Large intestine (tissue), 3 donors: ENCODE measurements around the gene ARNT2. TPM values are rescaled to one million over a fixed set of nuclear protein-coding genes. Genes with fewer than 3 reads are reported as not detected.

ENCODE experiments used
- DNase-seq, 2 donors: peaks; one replicate each; pipeline versions ENCODE4 v3.0.0 to v3.0.0-alpha.2; 2013
- H3K27ac ChIP-seq: one replicate; pipeline ENCODE4 v1.5.1; 2013; ENCODE audit warnings: low read length
- H3K27me3 ChIP-seq: 2 replicates; pipeline ENCODE4 v1.6.1; 2013; ENCODE audit warnings: low read length; ENCODE audit not compliant: control insufficient read depth, insufficient read depth
- H3K36me3 ChIP-seq: 2 replicates; pipeline ENCODE4 v1.6.1; 2013; ENCODE audit warnings: low read length; ENCODE audit not compliant: control insufficient read depth, insufficient read depth
- H3K4me1 ChIP-seq: one replicate; pipeline ENCODE4 v1.6.1; 2013; ENCODE audit warnings: low read length; ENCODE audit not compliant: control insufficient read depth, insufficient read depth
- H3K4me3 ChIP-seq: one replicate; pipeline ENCODE4 v1.5.1; 2013; ENCODE audit warnings: low read length
- H3K9me3 ChIP-seq: one replicate; pipeline ENCODE4 v1.6.1; 2013; ENCODE audit warnings: mild to moderate bottlenecking, low read depth, low read length, moderate library complexity; ENCODE audit not compliant: control insufficient read depth
- WGBS: methylation state at CpG from one replicate; pipeline ENCODE4 v1.1.5; 2013; ENCODE audit warnings: low lambda C conversion rate; ENCODE audit not compliant: insufficient coverage; 5-methylcytosine and 5-hydroxymethylcytosine counted together
- polyA plus RNA-seq: library from polyadenylated mRNA; unstranded; fragments of 120-200 nt; gene quantifications from one replicate; pipeline ENCODE4 v1.2.1, GENCODE V29; 2013

The ARNT2 gene
- polyA plus RNA-seq, 1 donor = 8.0 TPM

DNA sequence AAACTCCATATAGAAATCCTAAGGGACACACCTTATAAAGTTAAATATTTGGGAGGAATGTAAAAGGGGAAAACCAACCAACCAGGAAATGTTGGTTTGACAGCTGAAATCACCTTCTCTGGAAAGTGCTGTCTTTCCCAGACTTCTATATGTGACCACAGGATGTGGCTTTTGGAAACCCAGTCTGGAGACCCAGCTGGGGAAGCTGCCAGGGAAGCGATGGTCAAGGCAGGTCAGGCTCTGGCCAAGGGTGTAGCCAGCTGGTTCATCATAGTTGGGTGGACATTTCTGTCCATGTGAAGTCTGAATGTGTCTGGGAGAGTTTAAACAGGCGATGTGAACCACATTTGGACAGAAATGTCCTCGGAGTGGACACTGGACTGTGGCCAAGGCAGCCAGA, 73.9 kb downstream of the ARNT2 start:
- H3K9me3 ChIP-seq = no peaks in the 10 kb centered on the region
- no peaks in the 10 kb centered on the region for H3K36me3 ChIP-seq
- WGBS = no CpG with 5 or more reads among the region's 3 CpGs
- no peak for DNase-seq
- no peaks in the 10 kb centered on the region for H3K4me1 ChIP-seq
- no peaks in the 10 kb centered on the region for H3K27me3 ChIP-seq
- H3K4me3 ChIP-seq = no peak overlapping the region
- H3K27ac ChIP-seq = no peak overlapping the region

DNA sequence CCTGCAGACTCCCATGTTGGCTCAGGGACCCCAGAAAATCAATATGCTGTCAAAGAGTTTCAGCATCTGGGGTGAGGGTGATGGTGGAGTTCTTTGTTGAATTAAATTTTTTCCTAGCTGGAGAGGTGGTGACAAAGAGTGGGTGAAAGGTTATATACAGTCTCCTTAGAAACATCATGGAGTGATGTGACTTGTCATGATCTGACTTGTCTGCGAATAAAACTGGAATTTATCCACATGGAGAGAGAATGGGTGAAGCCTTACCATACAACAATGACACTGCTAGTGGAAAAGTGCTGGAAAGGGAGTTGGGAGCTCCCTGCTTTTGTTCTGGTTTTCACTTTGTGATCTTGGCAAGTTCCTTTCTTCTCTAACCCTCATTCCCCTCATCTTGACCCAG, 75.0 kb downstream of the ARNT2 start:
- Histone ChIP-seq H3K36me3 (no peaks in the 10 kb centered on the region), H3K27me3 (no peaks in the 10 kb centered on the region), H3K4me1 (no peaks in the 10 kb centered on the region), H3K4me3 (no peak overlapping the region), H3K27ac (no peak overlapping the region), H3K9me3 (no peaks in the 10 kb centered on the region)
- DNase-seq = no peak
- WGBS = no CpG with 5 or more reads among the region's 1 CpG

DNA sequence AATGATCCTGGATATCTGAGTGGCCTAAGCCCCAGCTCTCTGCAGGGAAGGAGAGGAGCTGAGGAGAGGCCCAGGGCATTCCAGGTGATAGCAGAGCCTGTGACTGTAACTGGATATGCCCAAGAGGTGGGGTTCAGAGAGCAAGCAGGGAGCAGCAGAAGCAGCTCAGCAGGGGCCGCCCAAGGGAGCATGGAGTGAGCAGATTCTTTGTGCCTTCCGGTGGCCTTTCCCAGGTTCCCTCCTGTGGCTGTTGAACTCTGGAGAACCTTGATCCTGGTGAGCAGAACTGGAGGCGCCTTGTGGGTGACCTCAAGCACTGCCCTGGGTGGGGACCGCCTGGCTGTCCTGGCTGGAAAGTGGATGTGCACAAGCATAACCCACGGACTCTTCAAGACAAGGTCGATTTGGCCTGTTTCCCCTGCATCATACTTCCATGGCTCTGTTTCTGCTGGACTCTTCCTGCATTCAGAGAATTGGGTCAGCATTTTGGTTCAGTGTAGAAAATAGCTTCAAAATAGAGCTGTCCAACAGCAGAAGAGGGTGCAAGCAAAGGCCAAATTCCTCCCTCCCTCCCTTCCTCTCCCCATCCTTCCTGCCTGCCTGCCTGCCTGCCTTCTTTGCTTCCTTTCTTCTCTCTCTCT, 76.1 kb downstream of the ARNT2 start:
- Histone ChIP-seq H3K36me3 (no peaks in the 10 kb centered on the region), H3K4me3 (no peak overlapping the region), H3K27me3 (no peaks in the 10 kb centered on the region), H3K27ac (no peak overlapping the region), H3K4me1 (no peaks in the 10 kb centered on the region), H3K9me3 (no peaks in the 10 kb centered on the region)
- DNase-seq = no peak
- no CpG with 5 or more reads among the region's 6 CpGs for WGBS

DNA sequence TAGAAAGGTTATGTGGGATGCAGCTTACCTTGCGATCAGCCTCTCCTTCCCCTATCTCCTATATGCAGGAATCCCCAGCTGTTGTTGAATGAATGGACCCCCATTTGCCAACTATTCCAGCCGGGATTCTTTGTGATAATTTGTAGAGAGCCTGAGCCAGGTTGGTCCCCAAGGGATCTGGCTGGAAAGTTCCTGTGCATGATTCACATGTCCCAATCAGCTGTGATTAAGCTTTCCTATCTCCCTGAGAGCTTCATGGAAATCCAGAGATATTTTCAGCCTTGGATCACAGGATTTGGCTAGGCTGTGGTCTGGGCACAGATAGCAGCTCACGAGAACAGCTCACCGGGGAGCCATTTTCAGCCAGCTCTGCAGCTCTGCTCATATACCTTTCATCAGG, 76.7 kb downstream of the ARNT2 start:
- no peak for DNase-seq
- no CpG with 5 or more reads among the region's 4 CpGs for WGBS
- H3K27ac ChIP-seq = no peak overlapping the region
- no peaks in the 10 kb centered on the region for H3K9me3 ChIP-seq
- no peaks in the 10 kb centered on the region for H3K36me3 ChIP-seq
- no peak overlapping the region for H3K4me3 ChIP-seq
- no peaks in the 10 kb centered on the region for H3K27me3 ChIP-seq
- no peaks in the 10 kb centered on the region for H3K4me1 ChIP-seq

DNA sequence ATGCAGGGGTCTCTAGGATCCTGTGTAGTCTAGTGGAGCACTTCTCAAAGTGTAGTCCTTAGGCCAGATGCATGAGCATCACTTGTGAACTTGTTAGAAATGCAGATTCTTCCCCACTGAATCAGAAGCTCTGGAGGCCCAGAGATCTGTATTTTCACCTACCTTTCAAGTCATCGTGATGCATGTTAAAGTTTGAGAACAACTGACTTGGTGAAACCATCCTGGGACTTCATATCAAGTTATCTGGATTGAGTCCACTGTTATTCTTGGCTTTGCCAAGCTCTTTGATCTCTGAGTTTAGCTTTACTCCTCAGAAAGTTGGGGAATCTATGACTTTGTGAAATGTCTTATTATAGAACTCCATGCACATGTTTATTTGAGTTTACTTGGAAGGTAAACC, 78.5 kb downstream of the ARNT2 start:
- no peak for DNase-seq
- WGBS = no CpG with 5 or more reads among the region's 1 CpG
- H3K4me1 ChIP-seq = no peaks in the 10 kb centered on the region

DNA sequence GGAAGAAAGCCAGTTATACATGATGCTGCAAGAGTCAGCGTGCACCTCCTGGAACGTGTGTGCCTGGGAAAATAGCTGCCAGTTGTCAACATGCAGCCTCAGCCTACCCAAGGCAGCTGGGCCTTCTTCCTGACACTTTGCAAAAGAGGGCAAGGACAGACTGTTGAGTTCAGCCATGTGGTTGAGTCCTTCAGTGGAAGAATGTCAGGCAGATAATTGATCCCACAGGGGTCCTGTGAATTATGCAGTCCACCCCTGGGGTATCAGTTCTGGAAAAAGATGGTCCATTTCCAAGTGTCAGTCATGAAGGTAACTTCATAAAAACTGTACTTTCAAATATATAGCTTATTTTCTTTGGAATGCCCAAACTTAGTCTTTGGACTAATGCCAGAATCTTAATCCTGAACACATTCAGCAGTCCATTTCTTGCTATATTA, 79.6 kb downstream of the ARNT2 start:
- no peak for DNase-seq
- WGBS = no CpG with 5 or more reads among the region's 2 CpGs
- no peaks in the 10 kb centered on the region for H3K9me3 ChIP-seq
- H3K27me3 ChIP-seq = no peaks in the 10 kb centered on the region
- no peaks in the 10 kb centered on the region for H3K36me3 ChIP-seq
- H3K4me3 ChIP-seq = no peak overlapping the region
- H3K27ac ChIP-seq = no peak overlapping the region
- H3K4me1 ChIP-seq = no peaks in the 10 kb centered on the region

More for the DNA sequence above, 78.5 kb downstream of the ARNT2 start:
- Histone ChIP-seq H3K27me3 (no peaks in the 10 kb centered on the region), H3K4me3 (no peak overlapping the region), H3K27ac (no peak overlapping the region), H3K36me3 (no peaks in the 10 kb centered on the region), H3K9me3 (no peaks in the 10 kb centered on the region)

DNA sequence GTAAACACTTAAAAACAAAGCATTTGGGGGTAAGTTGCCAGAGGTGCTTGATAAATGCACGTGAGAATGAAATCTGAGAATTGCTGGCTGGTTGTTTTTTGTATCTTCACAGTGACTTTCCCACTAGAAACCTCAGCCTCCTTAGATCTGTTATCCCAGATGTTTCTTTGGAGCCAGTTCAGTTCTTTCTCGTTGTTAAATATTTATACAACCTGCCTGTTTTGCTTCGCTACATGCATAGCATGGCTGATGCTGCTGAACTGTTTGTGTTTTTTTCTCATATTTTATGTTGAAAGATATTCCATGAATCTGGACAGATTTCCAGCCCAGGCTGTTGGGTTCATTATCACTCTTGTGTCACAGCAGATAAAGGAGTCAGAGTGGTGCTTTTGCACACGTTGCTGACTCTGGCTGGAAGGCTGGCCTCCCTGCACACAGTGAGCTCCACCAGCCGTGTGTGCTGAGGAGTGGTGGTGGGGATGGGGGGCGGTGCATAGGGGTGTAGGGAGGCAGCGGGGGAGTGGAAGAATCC, 80.2 kb downstream of the ARNT2 start:
- Histone ChIP-seq H3K4me3 (no peak overlapping the region), H3K27ac (peak overlapping the region; percentile 31), H3K27me3 (no peaks in the 10 kb centered on the region), H3K4me1 (no peaks in the 10 kb centered on the region), H3K9me3 (no peaks in the 10 kb centered on the region), H3K36me3 (no peaks in the 10 kb centered on the region)
- DNase-seq = peak in 1 of 2 donors; percentile 14
- WGBS = 60% methylated on average over 1 of the region's 7 CpGs

DNA sequence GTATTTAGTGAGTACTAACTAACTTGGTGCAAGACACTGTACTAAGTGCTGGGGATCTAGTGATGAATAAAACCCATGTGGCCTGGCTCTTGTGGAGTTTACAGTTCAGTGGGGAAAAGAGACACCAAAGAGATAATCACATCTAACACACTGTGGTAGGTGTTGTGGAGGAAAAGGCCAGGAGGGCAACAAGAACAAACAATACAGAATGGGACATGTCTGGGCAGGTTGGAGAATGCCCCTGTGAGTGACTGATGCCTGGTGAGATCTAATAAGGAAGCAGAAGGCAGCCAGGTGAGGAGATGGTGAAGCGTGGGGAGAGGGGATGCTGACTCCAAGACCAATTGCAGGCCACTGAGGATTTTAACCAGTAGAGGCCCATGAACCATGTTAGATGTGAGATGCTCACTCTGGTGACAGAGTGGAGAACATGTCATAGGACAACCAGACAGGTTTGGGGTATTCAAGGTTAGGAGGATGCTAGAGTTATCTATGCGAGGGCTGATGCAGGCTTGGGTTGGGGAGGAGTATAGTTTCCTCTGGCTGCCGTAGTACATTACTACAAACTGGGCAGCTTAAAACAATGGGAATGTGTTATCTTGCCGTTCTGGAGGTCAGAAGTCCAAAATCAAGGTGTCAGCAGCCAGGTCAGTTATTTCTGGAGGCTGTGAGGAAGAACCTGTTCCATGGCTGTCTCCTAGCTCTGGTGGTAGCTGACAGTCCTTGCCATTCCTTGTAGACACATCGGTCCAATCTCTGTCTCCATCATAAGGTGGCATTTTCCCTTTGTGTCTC, 81.4 kb downstream of the ARNT2 start:
- Histone ChIP-seq H3K27ac (peak overlapping the region; percentile 31), H3K4me3 (no peak overlapping the region), H3K9me3 (no peaks in the 10 kb centered on the region), H3K27me3 (no peaks in the 10 kb centered on the region), H3K36me3 (no peaks in the 10 kb centered on the region), H3K4me1 (no peaks in the 10 kb centered on the region)
- no peak for DNase-seq
- 60% methylated on average over 1 of the region's 5 CpGs for WGBS

DNA sequence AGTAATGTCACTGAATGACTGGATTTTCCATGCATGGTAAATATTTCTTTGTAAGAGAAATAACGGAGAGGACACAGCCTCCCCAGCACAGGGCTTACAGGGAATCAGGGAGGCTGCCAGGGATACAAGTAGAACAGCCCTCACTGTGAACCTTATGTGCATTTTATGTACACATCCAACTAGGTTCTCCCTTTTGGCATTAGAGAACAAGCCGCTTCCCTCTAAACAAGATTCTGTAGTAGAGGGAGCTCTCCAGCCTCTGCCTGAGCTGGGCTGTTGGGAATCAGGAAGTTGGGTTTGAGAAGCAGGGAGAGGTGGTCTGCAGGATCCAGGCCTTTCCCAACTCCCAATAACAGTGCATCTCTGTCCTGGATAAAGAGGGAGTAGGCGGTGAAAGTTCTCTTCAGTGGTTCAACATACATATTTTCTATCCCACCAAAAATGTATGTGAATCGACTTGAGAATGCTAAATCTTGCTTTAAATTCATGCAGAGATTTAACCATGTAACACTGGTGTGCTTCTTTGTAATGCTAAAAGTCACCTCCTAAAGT, 83.7 kb downstream of the ARNT2 start:
- H3K4me3 ChIP-seq = no peak overlapping the region
- no peak overlapping the region for H3K27ac ChIP-seq
- H3K27me3 ChIP-seq = no peaks in the 10 kb centered on the region
- no CpG with 5 or more reads among the region's 4 CpGs for WGBS
- no peaks in the 10 kb centered on the region for H3K36me3 ChIP-seq
- H3K9me3 ChIP-seq = no peaks in the 10 kb centered on the region
- no peak for DNase-seq
- no peaks in the 10 kb centered on the region for H3K4me1 ChIP-seq

DNA sequence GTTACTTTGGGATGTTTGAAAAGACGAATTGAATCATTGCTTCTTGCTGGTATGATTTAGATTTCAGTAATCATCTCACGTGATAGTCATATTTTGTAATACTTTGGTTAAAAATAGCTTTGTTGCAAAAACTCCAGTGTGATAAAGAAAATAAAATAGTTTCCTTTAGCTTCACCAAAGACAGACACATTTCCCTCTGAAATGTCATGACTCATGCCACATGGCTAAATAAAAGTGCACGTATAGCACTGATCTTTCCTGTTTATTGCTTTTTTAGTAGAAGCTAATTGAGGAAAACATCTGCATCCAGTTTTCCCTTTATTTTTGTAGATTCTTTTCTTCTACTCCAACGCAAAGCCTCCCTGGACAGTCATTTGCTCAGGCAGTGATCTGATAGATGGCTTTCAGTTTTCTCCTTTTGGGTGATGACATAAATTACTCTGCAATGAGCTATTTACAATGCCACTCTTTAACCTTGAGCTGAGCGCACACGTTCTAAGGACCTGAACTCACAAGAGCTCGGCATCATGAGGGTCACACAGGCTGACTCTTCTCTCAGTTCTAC, 84.9 kb downstream of the ARNT2 start:
- WGBS = 68% methylated on average over 4 of the region's 7 CpGs
- H3K36me3 ChIP-seq = no peaks in the 10 kb centered on the region
- no peaks in the 10 kb centered on the region for H3K27me3 ChIP-seq
- no peaks in the 10 kb centered on the region for H3K4me1 ChIP-seq
- H3K27ac ChIP-seq = no peak overlapping the region
- H3K9me3 ChIP-seq = no peaks in the 10 kb centered on the region
- DNase-seq = no peak
- H3K4me3 ChIP-seq = no peak overlapping the region
